Mesenteric fat pad (tissue), 1 donor: Measurements from ENCODE around the gene INSC. TPM values are rescaled to one million over a fixed set of nuclear protein-coding genes. Genes with fewer than 3 reads are reported as not detected.
"Not testable (repeated sequence)": the region's sequence is repeated elsewhere in the genome, so short reads cannot be mapped to it uniquely, and the experiment has no call there.

Source experiments
- DNase-seq: peaks from one replicate; pipeline ENCODE4 v3.0.0-alpha.2; 2020; ENCODE audit warnings: low spot score
- long read RNA-seq: library from polyadenylated mRNA; unstranded; transcript quantifications from one replicate; pipeline ENCODE4 v2.0.0, GENCODE V29; 2020
- total RNA-seq: library from RNA; stranded (reverse); fragmentation: NEBNext Ultra II Directional; extraction: Animal tissue kit (Norgen Biotek cat#: 25700); gene quantifications from one replicate; pipeline ENCODE4 v1.2.1, GENCODE V29; 2021
- donor health status: DM: yes; HTN: yes; CAD: no.

The INSC gene, protein sequence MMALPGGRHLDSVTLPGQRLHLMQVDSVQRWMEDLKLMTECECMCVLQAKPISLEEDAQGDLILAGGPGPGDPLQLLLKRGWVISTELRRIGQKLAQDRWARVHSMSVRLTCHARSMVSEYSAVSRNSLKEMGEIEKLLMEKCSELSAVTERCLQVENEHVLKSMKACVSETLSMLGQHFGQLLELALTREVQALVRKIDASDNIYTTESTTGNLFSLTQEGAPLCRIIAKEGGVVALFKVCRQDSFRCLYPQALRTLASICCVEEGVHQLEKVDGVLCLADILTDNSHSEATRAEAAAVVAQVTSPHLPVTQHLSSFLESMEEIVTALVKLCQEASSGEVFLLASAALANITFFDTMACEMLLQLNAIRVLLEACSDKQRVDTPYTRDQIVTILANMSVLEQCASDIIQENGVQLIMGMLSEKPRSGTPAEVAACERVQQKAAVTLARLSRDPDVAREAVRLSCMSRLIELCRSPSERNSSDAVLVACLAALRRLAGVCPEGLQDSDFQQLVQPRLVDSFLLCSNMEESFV
- not detected for total RNA-seq
- long read RNA-seq: 0 reads

DNA sequence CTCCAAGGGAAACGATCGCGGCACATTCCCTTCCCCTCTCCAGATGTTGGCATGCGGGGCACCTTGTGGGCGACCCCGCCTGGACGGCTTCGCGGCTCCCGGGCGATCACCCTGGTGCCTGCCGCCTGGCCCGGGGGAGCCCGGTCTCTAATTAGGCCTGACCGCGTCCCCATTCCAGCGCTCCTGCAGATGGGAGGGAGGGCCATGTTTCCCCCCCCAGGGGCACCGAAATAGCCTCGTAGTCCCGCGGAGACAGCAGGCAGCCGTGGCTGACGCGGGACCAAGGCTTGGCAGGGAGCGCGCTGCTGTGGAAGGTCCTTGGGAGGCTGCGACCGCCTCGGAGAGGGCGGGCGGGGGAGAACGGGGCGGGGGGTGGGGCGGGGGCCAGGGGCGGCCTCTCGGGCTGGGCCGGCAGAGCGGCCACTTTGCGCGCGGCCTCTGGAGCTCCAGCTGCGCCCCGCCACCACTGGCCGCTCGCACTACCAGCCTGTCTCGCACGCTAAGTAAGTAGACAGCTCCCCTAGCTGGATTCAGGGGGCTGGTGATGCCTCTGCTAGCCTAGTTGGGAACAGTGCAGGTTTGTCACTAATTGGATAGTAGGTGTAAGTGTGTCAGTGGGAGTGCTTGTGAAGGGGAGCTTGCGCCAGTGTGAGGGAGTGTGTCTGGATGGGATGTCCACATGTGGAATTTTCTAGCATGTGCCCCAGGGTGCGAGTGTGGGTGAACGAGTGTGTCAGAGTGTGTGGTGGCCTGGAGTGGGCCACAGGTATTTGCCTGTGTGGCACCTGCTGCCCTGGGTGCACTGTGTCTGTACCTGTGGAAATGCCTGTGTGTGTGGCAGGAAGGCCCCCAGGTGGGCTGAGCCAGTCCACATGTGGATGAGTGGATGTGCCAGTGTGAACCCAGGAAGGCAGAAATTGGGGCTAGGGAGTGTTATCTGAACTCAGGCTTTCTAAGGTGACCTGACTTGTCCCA lies at the start of gene INSC:
Gene INSC (plus strand): TSS at position 423 of the 975 bp plus-strand sequence. CDS start 34,252 bp downstream, outside the sequence.
- DNase-seq: no peak

DNA sequence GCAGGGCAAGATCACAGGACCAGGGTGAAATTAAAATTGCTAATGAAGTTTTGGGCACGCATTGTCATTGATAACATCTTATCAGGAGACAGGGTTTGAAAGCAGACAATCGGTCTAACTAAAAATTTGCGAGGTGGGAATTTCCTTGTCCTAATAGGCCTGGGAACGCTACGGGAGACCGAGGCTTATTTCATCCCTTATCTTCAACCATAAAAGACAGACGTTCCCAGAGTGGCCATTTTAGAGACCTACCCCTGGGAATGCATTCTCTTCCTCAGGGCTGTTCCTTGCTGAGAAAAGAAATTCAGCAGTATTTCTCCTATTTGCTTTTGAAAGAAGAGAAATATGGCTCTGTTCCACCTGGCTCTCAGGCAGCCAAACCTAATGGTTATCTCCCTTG lies 45.0 kb upstream of the INSC start:
- not testable (repeated sequence) for DNase-seq

GRCh38 chr11:15071556-15072255 lies 43.0 kb upstream of the INSC start:
- DNase-seq: no peak

- no peak for DNase-seq
These were observed 42.1 kb upstream of the INSC start for GRCh38 chr11:15072551-15073143.

DNA sequence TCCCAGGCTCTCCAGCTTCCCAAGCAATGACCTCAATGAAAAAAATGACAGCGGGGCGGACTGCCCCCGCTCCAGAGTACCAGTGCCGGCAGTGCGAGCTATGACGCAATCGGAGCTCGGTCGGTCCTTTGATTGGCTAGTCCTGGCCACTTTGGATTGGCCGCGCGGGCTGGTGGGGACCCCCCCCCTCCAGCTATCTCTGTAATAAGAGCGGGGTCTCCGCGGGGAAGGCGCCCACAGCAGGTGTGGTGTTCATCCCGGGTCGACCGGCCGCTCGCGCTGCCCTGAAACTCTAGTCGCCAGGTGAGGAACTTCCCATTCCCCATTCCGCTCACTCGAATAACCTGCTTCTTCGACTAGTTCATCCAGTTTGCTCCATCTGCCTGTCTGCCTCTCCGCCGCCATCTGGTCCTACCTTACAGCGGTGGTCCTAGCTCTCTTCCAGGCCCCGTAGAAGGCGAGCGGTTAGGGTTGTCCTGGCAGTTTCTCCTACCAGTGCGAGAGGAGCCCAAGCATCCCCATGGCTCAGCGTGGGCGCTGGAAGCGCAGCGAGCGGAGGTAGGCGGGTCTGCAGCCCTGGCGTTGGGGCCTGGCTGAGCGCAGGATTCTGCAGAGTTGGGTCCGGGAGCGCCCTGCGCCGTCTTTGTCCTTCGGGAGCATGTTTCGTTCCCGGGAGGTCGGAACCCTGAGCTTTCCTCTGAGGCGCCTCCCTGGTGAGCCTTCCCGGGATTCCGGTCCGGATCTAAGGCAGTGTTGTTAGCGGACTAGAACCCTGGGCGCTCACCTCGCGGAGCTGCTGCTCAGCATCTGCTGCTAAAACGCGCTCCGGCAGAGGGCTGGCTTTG lies 41.1 kb upstream of the INSC start, which contains the start of gene CALCB:
Gene CALCB (plus strand): TSS at position 233 of the 845 bp plus-strand sequence. CDS start 1,126 bp downstream, outside the sequence.
- DNase-seq: no peak

DNA sequence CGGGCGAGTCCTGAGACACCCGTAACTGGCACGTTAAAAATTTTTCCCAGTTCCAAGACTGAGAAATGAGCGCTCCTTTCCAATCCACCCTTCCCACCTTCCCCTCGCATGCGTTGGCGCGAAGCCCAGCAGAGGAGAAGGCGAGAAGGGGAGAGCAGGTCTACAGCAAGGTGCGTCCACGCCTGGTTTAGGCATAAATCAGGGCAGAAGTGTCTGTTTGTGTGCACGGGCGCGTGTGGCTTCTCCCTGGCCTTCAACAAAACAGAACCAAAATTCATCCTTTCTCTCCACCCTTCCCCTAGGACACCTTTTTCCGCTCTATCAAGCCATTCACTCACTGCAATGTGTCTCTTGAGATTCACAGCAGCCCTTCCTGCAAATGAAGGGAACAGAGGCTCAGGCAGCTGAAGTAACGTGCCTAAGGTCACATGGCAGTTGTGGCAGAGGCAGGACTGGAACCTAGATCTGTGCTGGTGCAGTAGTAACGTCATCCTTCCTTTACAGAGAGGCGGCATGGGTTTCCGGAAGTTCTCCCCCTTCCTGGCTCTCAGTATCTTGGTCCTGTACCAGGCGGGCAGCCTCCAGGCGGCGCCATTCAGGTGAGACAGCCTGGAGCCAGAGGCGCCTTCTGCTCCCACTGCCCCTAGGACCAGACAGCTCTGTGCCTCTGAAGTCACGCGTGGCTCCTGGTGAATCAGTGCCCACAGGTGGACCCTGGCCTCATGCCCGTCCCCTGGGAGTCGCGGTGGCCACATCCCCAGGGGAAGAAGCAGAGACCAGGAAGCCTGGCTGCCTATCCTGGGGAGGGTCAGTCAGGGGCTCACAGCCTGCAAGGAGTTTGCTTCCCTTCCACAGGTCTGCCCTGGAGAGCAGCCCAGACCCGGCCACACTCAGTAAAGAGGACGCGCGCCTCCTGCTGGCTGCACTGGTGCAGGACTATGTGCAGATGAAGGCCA lies 40.2 kb upstream of the INSC start:
- DNase-seq: no peak

- DNase-seq: no peak
These were observed 39.6 kb upstream of the INSC start for GRCh38 chr11:15075162-15075526.

DNA sequence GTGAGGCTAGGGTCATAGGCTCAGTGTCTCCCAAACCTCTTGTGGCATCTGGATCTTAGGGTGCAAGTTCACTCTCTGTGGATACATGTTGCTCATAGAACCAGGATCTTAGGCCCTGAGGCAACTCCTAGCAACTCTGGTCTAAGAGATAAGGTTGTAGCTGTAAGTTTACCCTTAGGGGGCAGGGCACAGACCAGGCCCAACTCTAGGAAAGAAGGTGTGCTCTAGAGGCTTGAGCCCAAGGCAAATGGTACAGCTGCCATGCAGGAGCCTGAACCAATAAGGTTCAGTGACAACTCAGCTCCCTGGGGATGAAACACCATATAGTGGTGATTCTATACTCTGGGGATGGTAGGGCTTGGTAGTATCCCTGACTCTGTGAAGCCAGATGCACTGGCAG lies 23.5 kb upstream of the INSC start:
- DNase-seq: no peak

- DNase-seq: no peak
These were observed 23.1 kb upstream of the INSC start for GRCh38 chr11:15091625-15092024.

DNA sequence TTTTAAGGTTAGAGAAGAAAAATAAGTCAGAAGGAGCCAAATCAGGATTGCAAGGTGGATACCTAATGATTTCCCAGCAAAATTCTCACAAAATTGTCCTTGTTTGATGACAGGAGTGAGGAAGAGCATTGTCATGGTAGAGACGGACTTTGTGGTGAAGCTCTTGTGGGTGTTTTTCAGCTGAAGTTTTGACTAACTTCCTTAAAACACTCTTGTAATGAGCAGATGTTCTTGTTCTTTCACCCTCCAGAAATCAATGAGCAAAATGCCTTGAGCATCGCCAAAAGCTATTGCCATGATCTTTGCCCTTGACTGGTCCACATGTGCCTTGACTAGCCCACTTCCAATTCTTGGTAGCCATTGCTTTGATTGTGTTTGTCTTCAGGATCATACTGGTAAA lies 21.3 kb upstream of the INSC start:
- DNase-seq: no peak

GRCh38 chr11:15095736-15096228 lies 18.9 kb upstream of the INSC start:
- no peak for DNase-seq

DNA sequence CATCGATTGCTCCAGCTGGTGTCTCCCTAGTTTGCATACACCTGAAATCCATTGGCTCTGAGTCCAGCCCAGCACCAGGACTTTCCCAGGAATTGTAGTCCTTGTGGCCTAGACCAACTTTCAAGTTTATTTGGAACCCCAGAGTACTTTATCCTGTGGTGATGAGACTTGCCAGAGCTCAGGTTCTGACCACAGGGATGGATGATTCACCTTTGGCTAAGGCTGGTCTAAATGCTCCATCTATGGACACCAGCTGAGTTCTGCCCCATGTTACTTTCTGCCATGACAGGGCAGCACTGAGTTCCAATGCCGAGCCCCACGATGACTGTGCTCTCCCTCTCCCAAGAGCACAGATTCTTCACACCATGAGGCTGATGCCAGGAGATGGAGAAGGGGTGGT lies 17.3 kb upstream of the INSC start:
- no peak for DNase-seq

DNA sequence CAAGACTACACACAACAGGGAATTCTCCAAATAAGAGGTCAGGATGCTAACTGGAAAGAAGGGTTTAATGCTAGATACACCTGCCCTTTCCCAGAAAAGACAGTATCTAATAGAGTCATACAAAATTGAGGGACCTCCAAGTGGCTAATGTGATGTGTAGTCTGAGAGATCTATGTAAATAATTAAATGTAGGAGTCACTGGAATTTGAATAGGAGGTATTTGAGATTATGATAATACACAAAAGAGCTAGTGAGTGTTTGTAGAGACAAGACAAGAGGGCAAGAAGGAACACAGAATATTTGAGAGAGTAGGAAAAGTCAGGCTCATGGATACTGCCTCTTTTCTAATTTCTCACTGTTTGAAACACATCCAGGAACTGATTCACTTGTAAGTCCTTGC lies 15.5 kb upstream of the INSC start:
- no peak for DNase-seq

DNA sequence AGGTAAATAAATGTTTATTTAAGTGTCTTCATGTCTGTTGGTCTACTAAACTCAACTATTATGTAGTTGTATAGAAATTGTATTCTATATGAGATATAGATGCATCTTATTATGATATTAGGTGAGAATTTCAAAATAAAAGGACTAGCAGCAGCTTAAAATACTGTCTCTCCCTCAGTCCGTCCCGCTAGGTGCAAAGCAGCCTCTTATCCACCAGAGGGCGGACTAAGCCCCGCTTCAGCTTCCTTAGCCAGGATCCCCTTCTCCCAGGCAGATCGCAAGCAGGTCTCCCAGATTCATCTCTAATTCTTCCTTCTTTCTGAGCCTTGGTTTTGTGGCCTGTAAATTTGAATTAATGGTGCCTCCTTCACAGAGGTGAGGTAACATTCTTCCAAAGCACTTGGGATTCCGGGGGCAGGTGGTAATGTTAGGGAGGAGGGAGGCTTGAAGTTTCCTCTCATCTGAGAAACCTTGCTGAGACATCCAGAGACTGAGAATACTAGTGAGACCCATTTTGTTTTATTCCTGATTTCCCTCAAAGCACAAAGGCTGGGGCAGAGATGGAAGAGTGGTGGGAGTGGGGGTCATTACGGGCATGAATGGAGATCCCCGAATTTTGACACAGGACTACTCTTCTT lies 13.5 kb upstream of the INSC start:
- DNase-seq: no peak

DNA sequence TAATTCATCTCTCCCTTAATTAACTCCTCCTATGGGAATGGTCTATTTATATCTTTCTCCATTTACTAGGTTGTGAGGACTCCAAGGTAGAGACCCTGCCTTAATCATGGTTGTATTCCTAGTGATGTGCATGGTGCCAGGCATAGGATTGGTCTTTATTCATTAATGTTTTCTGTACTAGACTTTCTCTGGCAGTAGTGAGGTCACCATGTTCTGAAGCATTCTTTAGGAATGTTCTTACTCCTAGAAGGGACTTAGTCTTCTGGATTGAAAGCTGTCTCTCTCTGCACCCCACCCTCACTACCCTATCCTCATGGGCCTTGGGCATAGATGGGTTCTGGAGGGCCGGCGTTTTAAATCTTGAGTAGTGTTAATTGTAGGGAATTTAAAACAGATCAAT lies 10.6 kb upstream of the INSC start:
- no peak for DNase-seq

DNA sequence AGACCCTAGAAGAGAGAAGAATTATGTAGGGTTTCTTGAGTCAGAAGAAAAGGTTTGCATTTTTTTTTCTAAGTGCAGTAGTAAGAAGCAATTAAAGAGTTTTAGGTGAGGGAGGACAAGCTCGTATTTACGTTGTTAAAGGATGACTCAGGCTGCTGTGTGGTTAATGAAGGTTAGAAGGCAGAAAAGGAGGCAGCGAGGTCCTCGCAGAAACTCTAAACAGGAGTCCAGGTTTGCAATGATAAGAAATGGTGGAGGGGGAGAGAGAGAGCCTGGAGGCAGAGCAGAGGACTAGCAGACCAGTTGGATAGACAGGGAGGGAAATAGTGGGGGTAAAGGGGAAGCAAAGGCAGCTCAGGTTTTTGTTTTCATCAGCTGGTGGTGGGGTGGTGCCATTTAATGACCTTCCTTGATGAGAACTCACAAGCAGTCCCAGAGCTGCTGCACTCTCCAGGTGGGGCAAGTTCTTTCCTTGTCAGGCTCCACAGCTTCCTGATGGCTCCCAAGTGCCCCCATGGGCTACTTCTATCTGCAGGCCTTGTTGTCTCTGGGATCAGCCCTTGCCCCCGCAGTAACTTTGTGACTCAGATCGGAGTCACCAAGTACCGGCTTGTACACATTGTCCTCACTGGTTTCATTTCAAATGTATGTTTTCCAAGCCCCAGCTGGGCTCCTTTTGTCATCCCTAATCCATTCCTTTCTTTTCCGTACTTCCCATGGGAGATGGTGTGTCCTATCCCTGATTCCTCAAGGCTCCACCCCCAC lies 8.3 kb upstream of the INSC start:
- DNase-seq: no peak
